Muscle of back (tissue), 11 donors: ENCODE data around the gene AIF1L. TPM values are rescaled to one million over a fixed set of nuclear protein-coding genes. Genes with fewer than 3 reads are reported as not detected.
A peak's percentile ranks its signal among the peaks of the same experiment; 100 is the strongest.
"Not testable (repeated sequence)": the region's sequence is repeated elsewhere in the genome, so short reads cannot be mapped to it uniquely, and the experiment has no call there.

Experiments
- DNase-seq, 3 donors: peaks; one replicate each; pipeline versions ENCODE4 v3.0.0 to v3.0.0-alpha.2; 2013
- polyA plus RNA-seq, 10 donors: library from polyadenylated mRNA; unstranded; fragments of 120-200 nt; gene quantifications; one replicate each; pipeline ENCODE4 v1.2.1, GENCODE V29; 2013; ENCODE audit not compliant: insufficient read length in 10 of 10

The AIF1L gene
- polyA plus RNA-seq, 10 donors = 22.7 to 35.1 (median 30.8) TPM

DNA sequence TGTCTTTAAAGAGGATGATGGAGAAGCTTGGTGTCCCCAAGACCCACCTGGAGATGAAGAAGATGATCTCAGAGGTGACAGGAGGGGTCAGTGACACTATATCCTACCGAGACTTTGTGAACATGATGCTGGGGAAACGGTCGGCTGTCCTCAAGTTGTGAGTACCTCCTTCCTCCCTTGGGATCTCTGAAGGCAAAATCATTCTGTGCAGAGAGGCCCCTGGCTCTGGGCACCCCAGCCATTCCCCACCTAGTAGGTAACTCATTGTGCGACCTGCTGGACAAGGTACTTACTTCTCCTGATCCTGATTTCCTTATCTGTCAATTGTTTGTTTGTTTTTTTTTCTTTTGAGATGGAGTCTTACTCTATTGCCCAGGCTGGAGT lies 21.4 kb downstream of the AIF1L start:
- no peak for DNase-seq

DNA sequence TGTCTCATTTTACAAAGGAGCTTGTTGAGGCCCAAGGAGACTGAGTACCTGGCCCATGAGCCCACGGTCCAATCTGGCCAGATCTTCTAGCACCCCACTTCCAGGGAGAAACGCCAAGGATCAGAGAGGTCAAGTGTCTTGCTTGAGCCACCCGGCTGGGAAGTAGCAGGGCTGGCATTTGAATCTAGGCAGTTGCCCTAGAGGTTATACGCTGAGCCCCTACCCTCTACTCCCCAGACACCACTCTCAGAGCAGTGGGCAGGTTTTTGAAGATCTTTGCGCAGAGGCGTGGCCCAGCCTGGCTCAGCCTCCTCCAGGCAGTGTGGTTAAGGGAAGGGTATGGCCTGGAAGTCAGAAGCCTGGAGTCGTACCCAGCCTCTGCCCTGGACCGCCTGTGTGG lies 23.3 kb downstream of the AIF1L start:
- no peak for DNase-seq

DNA sequence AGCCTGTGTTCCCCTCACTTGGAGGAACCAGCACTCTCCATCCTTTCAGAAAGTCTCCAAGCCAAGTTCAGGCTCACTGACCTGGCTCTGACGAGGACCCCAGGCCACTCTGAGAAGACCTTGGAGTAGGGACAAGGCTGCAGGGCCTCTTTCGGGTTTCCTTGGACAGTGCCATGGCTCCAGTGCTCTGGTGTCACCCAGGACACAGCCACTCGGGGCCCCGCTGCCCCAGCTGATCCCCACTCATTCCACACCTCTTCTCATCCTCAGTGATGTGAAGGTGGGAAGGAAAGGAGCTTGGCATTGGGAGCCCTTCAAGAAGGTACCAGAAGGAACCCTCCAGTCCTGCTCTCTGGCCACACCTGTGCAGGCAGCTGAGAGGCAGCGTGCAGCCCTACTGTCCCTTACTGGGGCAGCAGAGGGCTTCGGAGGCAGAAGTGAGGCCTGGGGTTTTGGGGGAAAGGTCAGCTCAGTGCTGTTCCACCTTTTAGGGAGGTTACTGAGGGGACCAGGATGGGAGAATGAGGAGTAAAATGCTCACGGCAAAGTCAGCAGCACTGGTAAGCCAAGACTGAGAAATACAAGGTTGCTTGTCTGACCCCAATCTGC lies 24.4 kb downstream of the AIF1L start:
- DNase-seq = no peak

DNA sequence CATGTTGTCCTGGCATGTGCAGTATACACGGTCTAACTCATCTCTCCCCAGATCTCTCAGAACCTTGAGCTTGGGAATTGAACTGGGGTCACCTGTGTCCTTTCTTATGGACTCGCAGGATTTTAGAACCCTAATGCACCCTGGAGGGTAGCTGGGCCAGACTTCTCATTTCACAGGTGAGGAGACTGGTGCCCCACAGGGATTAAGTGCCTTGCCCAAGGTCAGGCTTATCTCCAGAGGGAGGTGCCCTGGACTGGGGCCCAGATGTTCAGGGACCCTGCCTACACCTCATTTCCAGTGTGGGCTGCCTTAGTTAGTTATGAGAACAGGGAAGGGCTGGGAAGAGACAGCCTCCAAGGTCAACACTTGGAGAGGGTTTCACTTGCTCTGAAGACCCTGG lies 25.0 kb downstream of the AIF1L start:
- DNase-seq = no peak

DNA sequence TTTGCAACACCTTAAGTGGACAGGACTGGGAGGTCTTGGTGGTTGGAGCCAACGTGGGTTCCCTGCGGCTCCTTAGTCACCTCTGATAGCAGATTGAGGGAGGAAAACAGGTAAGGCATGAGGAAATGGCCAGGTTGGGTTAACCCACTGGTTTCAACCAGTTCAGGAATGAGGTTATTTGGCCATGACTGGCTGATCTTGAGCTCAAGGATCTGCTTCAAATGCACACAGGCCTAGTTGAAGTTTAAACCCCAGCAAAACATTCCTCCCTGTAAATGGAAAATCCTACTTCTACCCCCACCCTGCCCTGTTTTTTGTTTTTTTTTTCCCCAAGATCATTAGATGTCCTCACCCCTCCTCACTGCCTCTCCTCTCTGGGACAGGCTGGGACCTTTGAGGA lies 25.8 kb downstream of the AIF1L start:
- DNase-seq = no peak

DNA sequence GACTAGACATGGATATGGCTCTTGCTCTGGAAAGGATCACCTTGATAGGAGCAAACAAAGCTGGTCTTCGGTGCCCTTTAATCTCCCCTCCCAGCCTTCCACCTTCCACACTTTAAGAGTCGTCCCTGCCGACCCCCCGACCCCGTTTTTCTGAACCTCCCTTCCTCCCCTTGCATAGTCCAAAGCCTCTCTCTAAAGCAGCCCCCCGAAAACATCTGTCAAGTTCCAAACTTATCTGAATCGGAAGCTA lies 28.6 kb downstream of the AIF1L start:
- no peak for DNase-seq

DNA sequence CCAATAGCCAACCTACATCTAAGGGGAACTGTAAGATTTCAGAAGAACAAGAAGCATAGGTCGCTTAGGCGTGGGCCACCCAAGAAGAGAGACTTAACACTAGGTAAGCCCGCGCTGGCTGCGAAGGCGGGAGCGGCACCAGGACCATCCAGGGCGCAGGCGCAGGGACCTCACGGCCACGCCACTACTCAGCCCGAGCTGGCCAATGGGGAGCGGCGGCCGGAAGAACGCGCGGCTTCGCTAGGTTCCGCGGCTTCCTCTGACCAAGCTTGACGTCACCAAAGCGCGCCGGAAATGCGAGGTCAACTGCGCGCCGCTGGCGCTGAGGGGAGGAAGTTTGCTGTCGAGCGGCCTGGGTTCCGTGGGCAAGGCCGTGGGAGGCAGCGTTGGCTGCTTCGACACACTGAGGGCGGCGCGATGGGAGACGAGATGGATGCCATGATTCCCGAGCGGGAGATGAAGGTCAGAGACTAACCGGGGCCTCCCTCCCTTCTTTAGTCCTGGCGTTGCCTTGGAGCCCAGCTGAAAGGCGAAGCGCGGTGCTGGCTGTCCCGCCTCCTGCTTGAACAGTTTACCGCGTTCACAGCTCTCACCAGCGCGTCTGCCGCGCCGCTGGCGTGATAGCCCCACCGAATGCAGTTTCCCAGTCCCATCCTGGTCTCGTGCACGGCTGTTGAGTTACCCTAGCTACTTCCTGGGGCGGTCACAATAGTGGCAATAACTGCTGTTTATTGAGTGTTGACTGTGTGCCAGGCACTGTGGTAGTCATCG lies 29.1 kb downstream of the AIF1L start, which contains the start of gene NUP214:
TSS of gene NUP214 (plus strand) at position 299 of the 771 bp plus-strand sequence. CDS start at position 418, 119 bp downstream.
- DNase-seq = peak; percentile 98 to 100 (median 100)

DNA sequence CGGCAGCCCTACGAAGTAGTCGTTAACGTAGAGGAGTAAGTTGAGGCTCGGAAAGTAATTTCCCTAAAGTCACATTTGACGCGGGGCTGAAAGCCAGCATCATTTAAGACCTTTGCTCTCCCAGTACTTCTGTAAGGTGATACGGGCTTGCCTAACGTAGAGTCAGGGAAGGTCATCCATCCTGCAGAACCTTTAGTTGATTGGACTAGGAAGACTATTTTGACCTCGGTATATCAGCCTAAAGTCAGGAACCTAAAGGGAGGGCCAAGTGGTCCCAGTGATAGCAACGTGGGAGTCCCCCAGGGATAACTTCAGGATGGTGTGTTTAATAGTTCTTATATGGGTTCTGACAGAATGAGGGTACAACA lies 29.7 kb downstream of the AIF1L start:
- no peak for DNase-seq

DNA sequence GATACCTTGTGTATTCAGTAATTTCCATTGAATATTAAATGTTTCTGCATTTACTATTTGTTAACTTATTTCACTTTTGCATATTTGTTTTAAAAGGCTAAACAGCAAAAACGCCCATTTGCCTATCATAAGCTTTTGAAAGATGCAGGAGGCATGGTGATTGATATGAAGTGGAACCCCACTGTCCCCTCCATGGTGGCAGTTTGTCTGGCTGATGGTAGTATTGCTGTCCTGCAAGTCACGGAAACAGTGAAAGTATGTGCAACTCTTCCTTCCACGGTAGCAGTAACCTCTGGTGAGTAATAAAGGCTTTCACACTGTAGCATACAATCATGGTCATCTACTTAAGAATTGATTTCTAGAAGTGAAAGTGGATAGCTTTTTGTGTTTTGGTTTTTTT lies 32.9 kb downstream of the AIF1L start:
- DNase-seq = no peak

DNA sequence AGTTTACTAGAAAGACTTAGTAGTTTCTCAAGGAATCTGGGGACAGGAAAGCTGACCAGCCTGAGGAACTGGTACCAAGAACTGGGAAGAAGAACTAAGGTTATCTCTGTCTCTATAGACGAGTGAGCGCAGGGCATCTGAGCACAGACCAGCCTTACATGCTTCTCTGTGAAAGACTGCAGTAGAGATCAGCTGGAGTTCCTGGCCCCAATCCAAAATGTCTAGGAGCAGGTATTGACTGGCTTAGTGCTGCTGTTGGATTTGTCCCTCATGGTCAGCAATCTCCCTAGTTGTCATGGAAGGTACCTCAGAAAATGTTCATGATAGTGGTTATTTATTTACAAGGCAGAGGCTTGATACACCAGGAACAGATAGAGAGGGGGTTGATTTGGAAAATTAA lies 42.3 kb downstream of the AIF1L start:
- DNase-seq = no peak

DNA sequence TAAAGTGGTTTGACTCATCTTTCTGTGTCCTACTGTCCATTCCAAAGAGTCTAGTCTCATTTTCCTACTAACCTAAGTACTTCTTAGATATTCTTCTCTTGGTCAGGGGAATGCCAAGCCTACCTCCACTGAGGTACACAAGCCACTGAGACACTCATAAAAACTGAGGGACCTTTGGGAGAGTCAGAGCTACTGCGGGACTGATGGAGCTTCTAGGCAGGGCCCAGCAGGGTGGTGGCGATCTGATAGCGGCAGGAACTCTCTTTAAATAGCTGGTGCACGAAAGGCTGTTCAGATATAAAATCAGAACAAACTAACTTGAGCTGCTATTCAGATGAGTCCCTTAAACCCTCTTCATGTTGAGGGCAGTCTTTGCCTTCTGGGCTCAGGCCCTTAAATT lies 43.8 kb downstream of the AIF1L start:
- no peak for DNase-seq

DNA sequence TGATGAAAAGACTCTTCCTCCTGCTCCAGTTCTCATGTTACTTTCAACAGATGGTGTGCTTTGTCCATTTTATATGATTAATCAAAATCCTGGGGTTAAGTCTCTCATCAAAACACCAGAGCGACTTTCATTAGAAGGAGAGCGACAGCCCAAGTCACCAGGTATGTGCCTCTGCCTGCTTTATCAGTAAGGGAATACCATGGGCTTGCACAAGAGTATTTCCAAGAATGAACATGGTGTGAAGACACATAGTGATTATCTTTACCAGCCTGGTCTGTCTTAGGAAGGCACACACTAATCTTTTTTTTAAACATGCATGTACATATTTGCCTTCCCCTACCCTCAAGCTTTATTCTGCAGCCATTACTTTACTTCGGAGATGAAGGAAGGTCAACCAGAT lies 44.2 kb downstream of the AIF1L start:
- DNase-seq = no peak

DNA sequence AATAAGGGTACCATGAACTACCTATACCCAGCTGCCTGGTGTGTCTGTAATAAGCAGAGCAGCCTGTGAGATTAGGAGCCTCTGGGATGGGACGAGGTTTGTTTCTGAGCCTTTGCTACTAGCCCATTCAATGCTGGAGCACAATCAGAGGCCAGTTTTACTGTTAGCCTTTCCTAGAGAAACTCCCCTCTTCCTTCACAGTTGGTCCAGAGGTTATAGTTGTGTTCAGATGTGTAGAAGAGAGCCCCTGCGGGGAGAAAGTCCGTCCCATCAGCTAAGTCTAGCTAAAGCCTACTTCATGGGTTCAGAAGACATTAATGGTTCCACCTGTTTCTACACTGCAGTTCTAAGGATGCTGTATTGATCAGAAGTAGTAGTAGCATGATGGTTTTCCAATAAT lies 45.8 kb downstream of the AIF1L start:
- no peak for DNase-seq

DNA sequence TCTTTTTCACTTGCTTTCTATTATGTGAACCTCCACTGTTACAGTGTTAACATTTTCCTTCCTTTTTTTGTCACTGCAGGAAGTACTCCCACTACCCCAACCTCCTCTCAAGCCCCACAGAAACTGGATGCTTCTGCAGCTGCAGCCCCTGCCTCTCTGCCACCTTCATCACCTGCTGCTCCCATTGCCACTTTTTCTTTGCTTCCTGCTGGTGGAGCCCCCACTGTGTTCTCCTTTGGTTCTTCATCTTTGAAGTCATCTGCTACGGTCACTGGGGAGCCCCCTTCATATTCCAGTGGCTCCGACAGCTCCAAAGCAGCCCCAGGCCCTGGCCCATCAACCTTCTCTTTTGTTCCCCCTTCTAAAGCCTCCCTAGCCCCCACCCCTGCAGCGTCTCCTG lies 47.9 kb downstream of the AIF1L start:
- no peak for DNase-seq

DNA sequence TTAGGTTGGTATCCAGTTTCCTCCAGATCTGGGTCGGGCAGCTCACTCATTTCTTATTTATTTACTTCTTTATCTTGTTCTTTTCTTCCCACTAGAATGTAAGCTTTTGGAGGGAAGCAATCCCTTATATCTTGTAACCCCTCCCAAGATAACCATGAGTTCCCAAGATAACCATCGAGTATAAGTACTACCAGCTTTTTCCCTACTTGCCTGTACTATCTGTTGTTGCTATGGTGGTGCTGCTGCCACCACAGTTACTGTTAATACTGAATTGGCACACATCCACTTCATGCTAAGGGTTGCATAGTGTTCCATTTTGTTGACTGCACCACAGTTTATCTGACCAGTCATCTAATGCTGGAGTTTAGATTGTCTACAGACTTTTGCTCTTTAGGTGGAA lies 48.9 kb downstream of the AIF1L start:
- DNase-seq = no peak

DNA sequence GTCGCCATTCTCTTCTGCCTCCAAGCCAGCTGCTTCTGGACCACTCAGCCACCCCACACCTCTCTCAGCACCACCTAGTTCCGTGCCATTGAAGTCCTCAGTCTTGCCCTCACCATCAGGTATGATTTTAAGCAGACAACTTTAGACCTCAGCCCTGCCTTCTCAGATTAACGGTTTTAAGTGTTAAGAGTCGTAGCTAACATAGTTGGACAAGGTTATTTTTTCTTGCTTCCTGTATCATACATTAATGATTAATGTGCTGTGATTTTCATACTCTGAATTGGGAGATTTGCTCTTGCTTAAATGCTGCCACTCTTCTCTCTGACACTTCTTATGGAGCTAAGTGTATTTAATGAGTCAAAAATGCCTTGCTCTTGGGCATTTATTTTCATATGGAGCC lies 49.9 kb downstream of the AIF1L start:
- DNase-seq = no peak

DNA sequence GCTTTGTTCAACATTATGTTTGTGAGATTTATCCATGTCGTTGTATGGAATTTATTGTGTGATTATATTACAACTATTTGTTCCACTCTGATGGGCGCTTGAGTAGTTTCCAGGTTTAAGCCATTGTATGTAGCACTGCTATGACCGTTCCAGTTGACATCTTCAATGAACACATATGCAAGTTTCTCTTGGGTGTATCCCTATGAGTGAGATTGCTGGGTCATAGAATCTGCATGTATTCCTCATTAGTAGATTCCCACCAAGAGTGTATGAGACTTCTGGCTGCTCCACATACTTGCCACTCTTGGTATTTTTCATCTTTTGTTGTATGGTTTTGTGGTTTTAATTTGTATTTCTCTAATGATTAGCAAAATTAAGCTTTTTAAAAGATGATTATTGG lies 51.9 kb downstream of the AIF1L start:
- no peak for DNase-seq

DNA sequence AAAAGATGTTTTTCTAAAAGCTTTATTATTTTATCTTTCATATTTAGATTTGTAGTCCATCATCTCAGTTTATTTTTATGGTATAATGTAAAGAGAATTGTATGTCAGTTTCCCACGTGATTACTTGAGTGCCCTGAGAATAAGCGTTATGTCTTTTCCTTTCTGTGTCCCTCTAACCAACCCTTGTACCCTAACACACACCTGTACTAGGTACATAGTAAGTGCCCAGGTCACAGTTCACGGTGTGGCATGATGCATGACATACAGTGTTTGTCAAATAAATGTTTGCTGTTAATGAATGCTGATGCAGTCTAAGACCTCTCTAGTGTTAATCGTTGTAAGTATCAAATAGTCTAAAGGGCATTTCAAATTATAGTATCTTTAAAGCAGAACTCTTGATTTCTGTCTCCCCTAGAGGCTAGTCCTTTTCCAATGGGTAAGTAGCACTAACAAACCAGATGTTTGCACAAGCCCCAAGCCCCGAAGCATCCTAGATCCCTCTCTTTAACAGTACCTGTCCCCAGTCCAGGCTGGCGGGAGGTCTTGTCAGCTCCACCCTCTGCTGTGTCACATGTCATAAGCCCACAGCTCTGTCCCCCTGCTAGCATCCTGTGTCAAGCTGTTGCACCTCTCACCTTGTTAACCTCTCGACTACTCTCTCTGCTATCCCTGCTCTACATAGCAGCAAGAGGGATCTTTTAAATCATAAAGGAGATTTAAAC lies 52.8 kb downstream of the AIF1L start:
- no peak for DNase-seq

DNA sequence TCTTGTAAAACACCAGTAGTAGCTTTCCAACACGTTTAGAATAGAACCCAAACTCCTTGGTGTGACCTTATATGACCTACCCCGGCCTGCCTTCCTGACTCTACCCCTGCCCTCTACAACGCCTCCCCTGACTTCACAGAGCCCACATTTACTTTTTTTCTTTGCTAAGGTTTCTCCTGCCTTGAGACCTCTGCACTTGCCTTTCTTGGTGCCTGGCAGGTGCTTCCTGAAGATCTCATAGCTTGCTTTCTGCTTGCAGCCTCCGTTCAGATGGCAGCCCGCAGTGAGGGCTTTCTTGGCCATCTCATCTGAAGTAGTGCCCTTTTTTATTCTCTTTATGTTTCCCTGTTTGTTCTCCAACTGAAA lies 53.3 kb downstream of the AIF1L start:
- DNase-seq = no peak

DNA sequence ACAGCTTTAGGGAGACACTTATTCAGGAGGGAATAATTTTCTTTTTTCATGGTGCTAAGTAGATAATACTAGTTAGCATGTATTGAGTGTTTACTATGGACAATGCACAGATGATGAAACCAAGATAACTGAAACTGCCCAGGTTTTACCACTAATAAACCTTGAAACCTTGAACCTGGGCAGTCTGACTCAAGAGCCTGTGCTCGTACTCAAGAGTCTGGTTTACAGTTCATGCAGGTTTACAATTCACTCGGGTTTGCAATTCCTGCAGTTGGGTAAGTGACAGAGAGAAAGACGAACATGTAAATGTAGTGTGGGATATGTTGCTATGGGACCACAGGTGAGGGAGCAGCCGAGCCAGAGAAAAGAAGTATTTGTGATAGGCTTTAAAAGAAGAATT lies 57.3 kb downstream of the AIF1L start:
- no peak for DNase-seq

DNA sequence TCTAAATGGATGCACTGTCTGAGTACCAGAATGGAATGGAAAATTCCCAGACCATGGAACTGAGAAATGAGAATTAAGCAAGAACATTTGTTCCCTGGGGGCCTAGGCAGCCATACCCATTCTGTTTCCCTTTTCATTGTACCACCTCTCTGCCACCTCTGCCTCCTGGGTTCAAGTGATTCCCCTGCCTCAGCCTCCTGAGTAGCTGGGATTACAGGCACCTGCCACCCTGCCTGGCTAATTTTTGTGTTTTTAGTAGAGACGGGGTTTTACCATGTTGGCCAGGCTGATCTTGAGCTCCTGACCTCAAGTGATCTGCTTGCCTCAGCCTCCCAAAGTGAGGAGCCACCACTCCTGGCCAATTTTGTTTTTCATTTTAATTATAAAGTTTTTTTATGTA lies 62.3 kb downstream of the AIF1L start:
- not testable (repeated sequence) for DNase-seq

DNA sequence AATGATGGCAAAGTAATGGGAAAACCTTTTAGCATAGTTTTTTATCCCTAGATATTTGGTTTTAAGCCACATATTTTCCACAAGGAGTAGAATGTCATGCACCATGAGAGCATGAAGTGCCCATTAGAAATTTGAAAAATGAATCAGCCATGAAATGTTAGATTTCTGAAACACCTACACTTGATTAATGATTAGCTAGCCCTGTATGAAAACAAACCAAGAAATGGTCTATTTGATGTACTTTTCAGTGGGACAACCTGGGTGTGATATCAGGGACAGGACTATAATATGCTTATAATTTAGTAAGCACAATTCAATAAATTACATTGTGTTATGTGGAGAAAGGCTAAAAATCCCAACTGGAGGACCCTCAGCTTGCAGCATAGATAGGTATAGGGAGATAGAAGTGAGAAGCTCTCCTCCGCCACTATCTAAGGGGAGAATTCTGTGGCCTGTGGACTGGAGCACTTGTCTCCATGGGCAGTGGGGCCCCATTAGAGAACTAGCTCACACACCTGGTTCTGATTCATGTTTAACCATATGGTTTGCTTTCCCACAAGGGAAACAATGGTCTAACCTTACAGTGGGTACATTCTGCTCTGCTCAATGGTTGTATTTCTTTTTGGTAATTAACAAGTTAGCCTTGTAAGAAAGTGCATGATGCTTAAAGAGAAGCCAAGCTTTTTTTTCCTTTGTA lies 64.2 kb downstream of the AIF1L start:
- DNase-seq = no peak

DNA sequence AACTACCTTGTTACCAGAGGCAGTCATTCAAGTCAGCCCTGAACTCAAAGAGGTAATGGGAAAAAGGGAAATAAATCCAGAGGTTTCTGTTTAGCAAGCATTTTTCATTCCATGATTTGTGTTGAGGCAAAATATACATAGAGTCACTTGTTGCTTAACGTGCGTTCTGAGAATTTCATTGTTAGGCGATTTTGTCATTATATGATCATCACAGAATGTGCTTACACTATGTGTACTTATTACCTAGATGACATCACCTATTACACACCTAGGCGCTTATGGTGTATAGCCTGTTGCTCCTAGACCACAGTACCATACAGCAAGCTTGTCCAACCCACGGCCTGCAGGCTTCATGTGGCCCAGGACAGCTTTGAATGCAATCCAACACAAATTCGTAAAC lies 65.3 kb downstream of the AIF1L start:
- no peak for DNase-seq
